Astrocyte (in vitro differentiated cells and primary cell): ENCODE data around the gene MACROH2A1. TPM values are rescaled to one million over a fixed set of nuclear protein-coding genes. Genes with fewer than 3 reads are reported as not detected.

Experiments used
- DNase-seq: peaks from one replicate; pipeline ENCODE4 v3.0.0-alpha.2; 2010; ENCODE audit warnings: low read depth
- FAIRE-seq: peaks from 2 replicates; lab custom pipeline; 2011; peaks lifted over from hg19 to GRCh38; lab: Jason Lieb, UNC
- H2AFZ ChIP-seq: 2 replicates; pipeline ENCODE4 v1.6.0; 2012; ENCODE audit warnings: low read depth, low read length, inconsistent platforms
- H3K27ac ChIP-seq: 2 replicates; pipeline ENCODE4 v1.5.1; 2011; ENCODE audit warnings: low read depth, low read length, inconsistent platforms
- H3K27me3 ChIP-seq: 2 replicates; pipeline ENCODE4 v1.6.0; 2011; ENCODE audit warnings: low read length, inconsistent platforms; ENCODE audit not compliant: insufficient read depth
- H3K36me3 ChIP-seq: 2 replicates; pipeline ENCODE4 v1.5.1; 2011; ENCODE audit warnings: low read length, inconsistent platforms; ENCODE audit not compliant: insufficient read depth
- H3K4me1 ChIP-seq: 2 replicates; pipeline ENCODE4 v1.5.1; 2011; ENCODE audit warnings: low read length, inconsistent platforms; ENCODE audit not compliant: insufficient read depth
- H3K4me2 ChIP-seq: 2 replicates; pipeline ENCODE4 v1.6.0; 2012; ENCODE audit warnings: low read length, inconsistent platforms
- H3K4me3 ChIP-seq: 2 replicates; pipeline ENCODE4 v1.5.1; 2011; ENCODE audit warnings: low read depth, mild to moderate bottlenecking, low read length, inconsistent platforms; ENCODE audit not compliant: insufficient read depth
- H3K79me2 ChIP-seq: 2 replicates; pipeline ENCODE4 v1.6.0; 2012; ENCODE audit warnings: mild to moderate bottlenecking, low read length, inconsistent platforms; ENCODE audit not compliant: insufficient read depth
- H3K9ac ChIP-seq: 2 replicates; pipeline ENCODE4 v1.6.0; 2012; ENCODE audit warnings: mild to moderate bottlenecking, low read length, inconsistent platforms
- H3K9me3 ChIP-seq: 2 replicates; pipeline ENCODE4 v1.5.1; 2012; ENCODE audit warnings: low read depth, mild to moderate bottlenecking, low read length, inconsistent platforms; ENCODE audit not compliant: insufficient read depth
- H4K20me1 ChIP-seq: 2 replicates; pipeline ENCODE4 v1.6.0; 2012; ENCODE audit warnings: low read length, inconsistent platforms; ENCODE audit not compliant: insufficient read depth
- H3K27ac Mint-ChIP-seq: one replicate; pipeline ENCODE4 v1.8.0; 2021; ENCODE audit warnings: mild to moderate bottlenecking, mixed read lengths; ENCODE audit not compliant: unreplicated experiment
- H3K27me3 Mint-ChIP-seq: one replicate; pipeline ENCODE4 v1.8.0; 2021; ENCODE audit warnings: low read depth, mixed read lengths; ENCODE audit not compliant: unreplicated experiment
- H3K36me3 Mint-ChIP-seq: one replicate; pipeline ENCODE4 v1.8.0; 2021; ENCODE audit warnings: low read depth, mixed read lengths; ENCODE audit not compliant: unreplicated experiment
- H3K4me1 Mint-ChIP-seq: one replicate; pipeline ENCODE4 v1.8.0; 2021; ENCODE audit warnings: low read depth, mixed read lengths; ENCODE audit not compliant: unreplicated experiment
- H3K4me3 Mint-ChIP-seq: one replicate; pipeline ENCODE4 v1.8.0; 2021; ENCODE audit warnings: mild to moderate bottlenecking, moderate library complexity, mixed read lengths; ENCODE audit not compliant: unreplicated experiment
- H3K9me3 Mint-ChIP-seq: one replicate; pipeline ENCODE4 v1.8.0; 2021; ENCODE audit warnings: mild to moderate bottlenecking, mixed read lengths; ENCODE audit not compliant: unreplicated experiment
- CTCF ChIP-seq: IDR thresholded peaks from 2 replicates; pipeline ENCODE4 v1.5.1; 2011; ENCODE audit warnings: low read depth, mild to moderate bottlenecking, inconsistent platforms, low read length, moderate library complexity; ENCODE audit not compliant: insufficient read depth
- EZH2 ChIP-seq: IDR thresholded peaks from 2 replicates; pipeline ENCODE4 v1.6.1; 2012; ENCODE audit warnings: mild to moderate bottlenecking, low read length, inconsistent platforms; ENCODE audit not compliant: insufficient read depth
- total RNA-seq: library from RNA; stranded (reverse); gene quantifications from 2 replicates; pipeline ENCODE4 v1.2.1, GENCODE V29; 2021

MACROH2A1 gene
- total RNA-seq, 1 donor from 2014 or later: 143 TPM

- H3K4me1 Mint-ChIP-seq: peaks cover 11% of the 10 kb centered on the region
- Histone ChIP-seq H3K27me3 (peaks cover 16% of the 10 kb centered on the region), H3K79me2 (no peaks in the 10 kb centered on the region), H4K20me1 (no peaks in the 10 kb centered on the region), H3K4me1 (no peaks in the 10 kb centered on the region), H3K27ac (peak overlapping the region; percentile 28), H3K36me3 (no peaks in the 10 kb centered on the region), H3K9me3 (peaks cover 2% of the 10 kb centered on the region), H3K4me2 (peak overlapping the region; percentile 52), H3K4me3 (no peak overlapping the region), H3K9ac (no peak overlapping the region), H2AFZ (peak overlapping the region; percentile 37)
- peak; percentile 25 for DNase-seq
- H3K27me3 Mint-ChIP-seq: peaks cover 3% of the 10 kb centered on the region
- TF ChIP-seq EZH2: no peak
- TF ChIP-seq CTCF: no peak
- H3K27ac Mint-ChIP-seq: no peak overlapping the region
- no peak overlapping the region for H3K4me3 Mint-ChIP-seq
- FAIRE-seq: no peak
- H3K9me3 Mint-ChIP-seq: peaks cover 4% of the 10 kb centered on the region
- no peaks in the 10 kb centered on the region for H3K36me3 Mint-ChIP-seq
Measured at GRCh38 chr5:135423146-135423845, 24.3 kb upstream of the MACROH2A1 start.

GRCh38 chr5:135422419-135422818 is 23.4 kb upstream of the MACROH2A1 start:
- no peak for DNase-seq
- Histone ChIP-seq H3K9me3 (no peaks in the 10 kb centered on the region), H3K4me2 (no peak overlapping the region), H3K27ac (no peak overlapping the region), H3K79me2 (no peaks in the 10 kb centered on the region), H3K9ac (no peak overlapping the region), H3K4me1 (no peaks in the 10 kb centered on the region), H3K36me3 (no peaks in the 10 kb centered on the region), H3K27me3 (peaks cover 19% of the 10 kb centered on the region), H2AFZ (no peak overlapping the region), H3K4me3 (no peak overlapping the region), H4K20me1 (no peaks in the 10 kb centered on the region)
- Mint-ChIP-seq H3K4me3 (no peak overlapping the region), H3K36me3 (no peaks in the 10 kb centered on the region), H3K27me3 (peaks cover 3% of the 10 kb centered on the region), H3K9me3 (peaks cover 4% of the 10 kb centered on the region), H3K4me1 (peaks cover 11% of the 10 kb centered on the region), H3K27ac (no peak overlapping the region)
- no peak for FAIRE-seq
- TF ChIP-seq EZH2 (no peak), CTCF (no peak)

- Histone ChIP-seq H3K4me2 (no peak overlapping the region), H3K27me3 (peaks cover 24% of the 10 kb centered on the region), H3K4me1 (no peaks in the 10 kb centered on the region), H3K9ac (no peak overlapping the region), H3K4me3 (no peak overlapping the region), H3K36me3 (no peaks in the 10 kb centered on the region), H3K9me3 (no peaks in the 10 kb centered on the region), H3K79me2 (no peaks in the 10 kb centered on the region), H3K27ac (no peak overlapping the region), H4K20me1 (no peaks in the 10 kb centered on the region), H2AFZ (no peak overlapping the region)
- H3K9me3 Mint-ChIP-seq: peaks cover 7% of the 10 kb centered on the region
- H3K27me3 Mint-ChIP-seq: peaks cover 3% of the 10 kb centered on the region
- no peak for DNase-seq
- FAIRE-seq: no peak
- TF ChIP-seq EZH2: no peak
- TF ChIP-seq CTCF: no peak
- H3K36me3 Mint-ChIP-seq: no peaks in the 10 kb centered on the region
- H3K4me3 Mint-ChIP-seq: no peak overlapping the region
- H3K4me1 Mint-ChIP-seq: no peaks in the 10 kb centered on the region
- H3K27ac Mint-ChIP-seq: no peak overlapping the region
Measured at GRCh38 chr5:135417083-135417482, 18.1 kb upstream of the MACROH2A1 start.
